Neuron (in vitro differentiated cells): ENCODE data around the gene PANX3.

Source experiments
- H2AFZ ChIP-seq: one replicate; pipeline ENCODE4 v1.6.1; 2013; ENCODE audit warnings: low read depth, mild to moderate bottlenecking, inconsistent platforms, low read length, moderate library complexity
- H3K27me3 ChIP-seq: one replicate; pipeline ENCODE4 v1.6.1; 2013; ENCODE audit warnings: low read length; ENCODE audit not compliant: insufficient read depth
- H3K36me3 ChIP-seq: one replicate; pipeline ENCODE4 v1.6.1; 2013; ENCODE audit warnings: low read length; ENCODE audit not compliant: insufficient read depth
- H3K4me1 ChIP-seq: one replicate; pipeline ENCODE4 v1.6.1; 2013; ENCODE audit warnings: low read length; ENCODE audit not compliant: insufficient read depth
- H3K4me3 ChIP-seq: 2 replicates; pipeline ENCODE4 v1.5.1; 2013; ENCODE audit warnings: mild to moderate bottlenecking, low read length, moderate library complexity
- H3K9me3 ChIP-seq: one replicate; pipeline ENCODE4 v1.6.1; 2013; ENCODE audit warnings: low read length

The PANX3 gene, protein sequence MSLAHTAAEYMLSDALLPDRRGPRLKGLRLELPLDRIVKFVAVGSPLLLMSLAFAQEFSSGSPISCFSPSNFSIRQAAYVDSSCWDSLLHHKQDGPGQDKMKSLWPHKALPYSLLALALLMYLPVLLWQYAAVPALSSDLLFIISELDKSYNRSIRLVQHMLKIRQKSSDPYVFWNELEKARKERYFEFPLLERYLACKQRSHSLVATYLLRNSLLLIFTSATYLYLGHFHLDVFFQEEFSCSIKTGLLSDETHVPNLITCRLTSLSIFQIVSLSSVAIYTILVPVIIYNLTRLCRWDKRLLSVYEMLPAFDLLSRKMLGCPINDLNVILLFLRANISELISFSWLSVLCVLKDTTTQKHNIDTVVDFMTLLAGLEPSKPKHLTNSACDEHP

DNA sequence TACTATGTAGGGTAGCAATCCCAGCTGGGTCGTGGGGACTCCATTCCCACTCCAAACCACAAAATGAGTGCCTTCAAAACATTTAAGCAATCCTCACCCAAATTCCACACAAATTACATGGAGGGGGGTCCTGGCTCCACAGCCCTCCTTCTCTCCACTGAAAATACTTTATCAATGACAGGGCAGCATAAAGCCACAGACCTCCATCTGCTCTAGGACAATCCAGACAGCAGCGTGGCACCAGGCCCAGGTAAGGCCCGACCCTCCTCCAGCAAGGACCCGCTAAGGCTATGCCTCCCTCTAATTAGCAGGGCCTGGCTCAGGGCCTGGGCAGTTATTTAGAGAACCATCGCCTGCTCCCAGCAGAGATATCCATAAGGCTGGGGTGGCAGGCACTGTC is at the start of gene PANX3:
Gene PANX3 (plus strand): TSS at position 365 of the 400 bp plus-strand sequence. CDS start 129 bp downstream, outside the sequence.
- no peaks in the 10 kb centered on the region for H3K36me3 ChIP-seq
- H3K4me1 ChIP-seq = no peaks in the 10 kb centered on the region
- no peak within 1 kb of the TSS for H3K4me3 ChIP-seq
- H3K27me3 ChIP-seq = peaks cover 13% of the 10 kb centered on the region
- H2AFZ ChIP-seq = no peak within 1 kb of the TSS
- H3K9me3 ChIP-seq = no peaks in the 10 kb centered on the region

DNA sequence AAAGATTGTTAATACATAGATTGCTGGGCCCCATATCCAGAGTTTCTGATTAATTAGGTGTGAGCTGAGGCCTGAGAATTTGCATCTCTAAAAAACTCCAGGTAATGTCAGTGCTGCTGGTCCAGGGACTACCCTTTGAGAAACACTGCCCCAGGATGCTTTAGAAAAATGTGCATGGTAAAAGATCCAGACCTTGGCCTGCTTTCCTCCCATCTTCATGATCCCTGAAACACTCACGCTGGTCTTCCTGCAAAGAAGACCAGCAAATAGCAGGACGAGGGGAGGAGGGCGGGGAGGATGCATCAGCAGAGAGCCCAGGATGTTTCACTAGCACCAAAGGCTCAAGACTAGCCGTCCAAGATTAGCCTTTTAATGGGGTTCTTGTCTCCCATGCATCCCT is 41.5 kb upstream of the PANX3 start, which contains the start of gene OR8A1:
Gene OR8A1 (plus strand): TSS at position 301 of the 400 bp plus-strand sequence. CDS start 123 bp downstream, outside the sequence.
- no peaks in the 10 kb centered on the region for H3K4me1 ChIP-seq

GRCh38 chr11:124570160-124570559 is 41.1 kb upstream of the PANX3 start:
- Histone ChIP-seq H3K4me3 (no peak overlapping the region), H3K4me1 (no peaks in the 10 kb centered on the region), H3K36me3 (no peaks in the 10 kb centered on the region), H3K9me3 (no peaks in the 10 kb centered on the region), H2AFZ (no peak overlapping the region), H3K27me3 (no peaks in the 10 kb centered on the region)

More for the DNA sequence above, 41.5 kb upstream of the PANX3 start, which contains the start of gene OR8A1:
- no peaks in the 10 kb centered on the region for H3K27me3 ChIP-seq
- H3K4me3 ChIP-seq = no peak within 1 kb of the TSS
- no peaks in the 10 kb centered on the region for H3K9me3 ChIP-seq
- H2AFZ ChIP-seq = no peak within 1 kb of the TSS
- H3K36me3 ChIP-seq = no peaks in the 10 kb centered on the region

GRCh38 chr11:124577716-124578427 is 33.4 kb upstream of the PANX3 start:
- Histone ChIP-seq H3K9me3 (no peaks in the 10 kb centered on the region), H2AFZ (no peak overlapping the region), H3K27me3 (no peaks in the 10 kb centered on the region), H3K4me1 (no peaks in the 10 kb centered on the region), H3K4me3 (no peak overlapping the region), H3K36me3 (no peaks in the 10 kb centered on the region)

DNA sequence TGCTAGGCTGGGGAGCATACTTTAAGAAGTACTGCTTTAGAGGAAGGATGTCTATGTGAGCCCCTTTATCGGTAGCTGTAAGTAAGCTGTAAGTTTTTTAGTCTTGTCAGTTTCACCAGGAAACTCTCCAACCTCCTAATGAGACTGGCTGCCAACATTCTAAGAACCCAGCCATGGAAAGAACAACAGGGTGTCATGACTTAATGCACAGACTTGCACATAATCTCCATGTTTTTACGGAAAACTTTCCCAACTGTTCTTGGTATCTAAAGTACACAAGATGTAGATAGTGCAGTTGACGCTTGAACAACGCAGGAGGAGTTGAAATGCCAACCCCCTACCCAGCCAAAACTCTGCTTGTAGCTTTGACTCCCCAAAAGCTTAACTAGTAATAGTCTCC is 32.5 kb upstream of the PANX3 start:
- no peak overlapping the region for H2AFZ ChIP-seq
- no peak overlapping the region for H3K4me3 ChIP-seq
- no peaks in the 10 kb centered on the region for H3K36me3 ChIP-seq
- H3K27me3 ChIP-seq = no peaks in the 10 kb centered on the region
- no peaks in the 10 kb centered on the region for H3K4me1 ChIP-seq
- no peaks in the 10 kb centered on the region for H3K9me3 ChIP-seq

DNA sequence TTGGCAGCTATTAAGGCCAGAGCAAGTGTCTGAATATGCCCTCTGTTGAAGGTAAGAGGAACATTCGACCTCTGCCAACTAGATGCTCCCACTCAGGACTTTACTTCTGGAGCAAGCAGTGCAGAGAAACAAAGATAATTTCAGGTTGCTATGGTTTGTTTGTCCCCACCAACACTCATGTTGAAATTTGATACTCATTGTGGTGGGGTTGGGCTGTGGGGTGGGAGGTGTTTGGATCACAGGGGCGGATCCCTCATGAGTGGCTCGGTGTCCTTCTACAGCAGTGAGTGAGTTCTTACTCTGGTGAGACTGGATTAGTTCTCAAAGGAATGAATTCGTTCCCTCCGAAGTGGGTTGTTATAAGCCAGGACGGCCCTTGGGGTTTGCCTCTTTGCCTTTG is 29.4 kb upstream of the PANX3 start:
- H3K9me3 ChIP-seq = no peaks in the 10 kb centered on the region
- H3K27me3 ChIP-seq = no peaks in the 10 kb centered on the region
- no peak overlapping the region for H2AFZ ChIP-seq
- H3K36me3 ChIP-seq = no peaks in the 10 kb centered on the region
- no peak overlapping the region for H3K4me3 ChIP-seq
- no peaks in the 10 kb centered on the region for H3K4me1 ChIP-seq

DNA sequence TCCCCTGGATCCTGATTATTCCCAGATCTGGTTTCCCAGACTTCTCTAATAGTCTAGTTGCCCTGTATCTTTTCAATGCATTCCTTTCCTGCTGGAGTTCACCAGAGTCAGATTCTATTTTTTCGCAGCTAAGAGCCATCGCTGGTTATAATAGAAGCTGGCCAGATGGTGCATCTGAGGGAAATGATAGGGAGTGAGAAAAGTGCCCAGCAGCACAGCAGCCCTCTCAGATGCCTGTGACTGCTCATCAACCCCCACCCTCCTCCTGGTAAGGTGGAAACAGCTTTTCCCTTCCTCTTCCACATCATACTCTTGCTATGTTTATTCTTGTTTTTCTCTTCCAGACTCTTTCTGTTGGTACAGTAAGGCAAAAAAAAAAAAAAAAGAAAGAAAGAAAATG is 28.7 kb upstream of the PANX3 start:
- Histone ChIP-seq H3K9me3 (no peaks in the 10 kb centered on the region), H3K36me3 (no peaks in the 10 kb centered on the region), H2AFZ (no peak overlapping the region), H3K27me3 (no peaks in the 10 kb centered on the region), H3K4me1 (no peaks in the 10 kb centered on the region), H3K4me3 (no peak overlapping the region)

- H3K4me1 ChIP-seq = no peaks in the 10 kb centered on the region
- H3K36me3 ChIP-seq = no peaks in the 10 kb centered on the region
- H3K9me3 ChIP-seq = no peaks in the 10 kb centered on the region
- no peak overlapping the region for H2AFZ ChIP-seq
- no peaks in the 10 kb centered on the region for H3K27me3 ChIP-seq
- H3K4me3 ChIP-seq = no peak overlapping the region
Observed at GRCh38 chr11:124583781-124584180, 27.4 kb upstream of the PANX3 start.

- no peaks in the 10 kb centered on the region for H3K27me3 ChIP-seq
- no peaks in the 10 kb centered on the region for H3K9me3 ChIP-seq
- no peaks in the 10 kb centered on the region for H3K4me1 ChIP-seq
- H2AFZ ChIP-seq = no peak overlapping the region
- H3K36me3 ChIP-seq = no peaks in the 10 kb centered on the region
- H3K4me3 ChIP-seq = no peak overlapping the region
Observed at GRCh38 chr11:124584681-124585372, 26.4 kb upstream of the PANX3 start.

GRCh38 chr11:124586238-124586860 is 24.9 kb upstream of the PANX3 start:
- no peak overlapping the region for H2AFZ ChIP-seq
- no peaks in the 10 kb centered on the region for H3K4me1 ChIP-seq
- H3K9me3 ChIP-seq = no peaks in the 10 kb centered on the region
- H3K4me3 ChIP-seq = no peak overlapping the region
- no peaks in the 10 kb centered on the region for H3K36me3 ChIP-seq
- H3K27me3 ChIP-seq = no peaks in the 10 kb centered on the region

- Histone ChIP-seq H3K4me3 (no peak overlapping the region), H3K9me3 (no peaks in the 10 kb centered on the region), H3K4me1 (no peaks in the 10 kb centered on the region), H2AFZ (no peak overlapping the region), H3K36me3 (no peaks in the 10 kb centered on the region), H3K27me3 (no peaks in the 10 kb centered on the region)
Observed at GRCh38 chr11:124591430-124591829, 19.8 kb upstream of the PANX3 start.

DNA sequence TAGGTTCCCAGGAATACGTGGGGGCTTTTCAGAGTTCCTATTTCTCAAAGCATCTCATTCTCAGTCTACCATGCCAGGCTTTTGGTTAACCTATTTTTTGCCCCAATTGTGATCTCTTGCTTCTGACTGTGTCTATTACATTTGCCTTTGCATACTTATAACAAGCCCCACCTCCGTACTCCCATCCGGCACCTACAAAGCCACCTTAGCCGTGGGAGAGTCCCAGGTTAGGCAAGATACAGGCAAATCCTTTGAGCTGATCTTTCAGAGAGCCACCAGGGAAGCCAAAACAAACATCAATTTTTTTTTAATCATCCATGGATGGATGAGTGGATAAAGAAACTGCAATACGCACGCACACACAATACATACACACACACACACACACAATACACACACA is 18.6 kb upstream of the PANX3 start:
- Histone ChIP-seq H3K27me3 (no peaks in the 10 kb centered on the region), H3K4me3 (no peak overlapping the region), H2AFZ (no peak overlapping the region), H3K9me3 (no peaks in the 10 kb centered on the region), H3K4me1 (no peaks in the 10 kb centered on the region), H3K36me3 (no peaks in the 10 kb centered on the region)

GRCh38 chr11:124595302-124595701 is 15.9 kb upstream of the PANX3 start:
- Histone ChIP-seq H3K36me3 (no peaks in the 10 kb centered on the region), H3K27me3 (no peaks in the 10 kb centered on the region), H3K4me3 (no peak overlapping the region), H2AFZ (no peak overlapping the region), H3K4me1 (no peaks in the 10 kb centered on the region), H3K9me3 (no peaks in the 10 kb centered on the region)
